ENCODE measurements around the gene EP300.
"Not testable (repeated sequence)": the region's sequence is repeated elsewhere in the genome, so short reads cannot be mapped to it uniquely, and the experiment has no call there.

GRCh38 chr22:41067968-41068367 lies 24.4 kb upstream of the EP300 start:
- not testable (repeated sequence) for TF ChIP-seq CTCF (IDR thresholded peaks at IDR 0.05; ENCODE audit: poor library complexity); EZH2 (IDR thresholded peaks at IDR 0.05; ENCODE audit: borderline replicate concordance)

All from hepatocyte (in vitro differentiated cells).